Keratinocyte (primary cell): Measurements from ENCODE around the gene PRKAG3. TPM values are rescaled to one million over a fixed set of nuclear protein-coding genes. Genes with fewer than 3 reads are reported as not detected.
A peak's percentile ranks its signal among the peaks of the same experiment; 100 is the strongest.

Experiments used
- DNase-seq: peaks from one replicate; pipeline ENCODE4 v3.0.0-alpha.2; 2011; ENCODE audit warnings: low read depth, missing footprints, low spot score
- FAIRE-seq: peaks from 2 replicates; lab custom pipeline; 2011; peaks lifted over from hg19 to GRCh38; lab: Jason Lieb, UNC
- H2AFZ ChIP-seq: 2 replicates; pipeline ENCODE4 v1.6.0; 2012; ENCODE audit warnings: low read length, control low read depth, inconsistent platforms; ENCODE audit not compliant: control insufficient read depth
- H3K27ac ChIP-seq: 2 replicates; pipeline ENCODE4 v1.5.1; 2011; ENCODE audit warnings: low read length; ENCODE audit not compliant: control insufficient read depth, insufficient read depth
- H3K27me3 ChIP-seq: 3 replicates; pipeline ENCODE4 v1.6.0; 2011; ENCODE audit warnings: low read length; ENCODE audit not compliant: control insufficient read depth, insufficient read depth; ENCODE audit errors: extremely low read depth
- H3K36me3 ChIP-seq, 2 experiments: 2 replicates in 1 of 2; 3 replicates in 1 of 2; pipeline ENCODE4 v1.5.1; 2011; ENCODE audit warnings: low read length in 2 of 2, mild to moderate bottlenecking in 1 of 2; ENCODE audit not compliant: control insufficient read depth in 2 of 2, insufficient read depth in 2 of 2; ENCODE audit errors: extremely low read depth in 1 of 2
- H3K4me1 ChIP-seq: 3 replicates; pipeline ENCODE4 v1.5.1; 2011; ENCODE audit warnings: low read length; ENCODE audit not compliant: control insufficient read depth, insufficient read depth; ENCODE audit errors: extremely low read depth
- H3K4me2 ChIP-seq: 3 replicates; pipeline ENCODE4 v1.6.0; 2011; ENCODE audit warnings: low read depth, low read length; ENCODE audit not compliant: control insufficient read depth, insufficient read depth; ENCODE audit errors: extremely low read depth
- H3K4me3 ChIP-seq, 3 experiments: fragments of 200-600 bp in 1 of 3; sonication (generic) in 1 of 3; 2 replicates in 2 of 3; 3 replicates in 1 of 3; pipeline ENCODE4 v1.5.1; 2011 to 2016; ENCODE audit warnings: low read length in 3 of 3, mild to moderate bottlenecking in 3 of 3, control low read depth in 2 of 3, inconsistent platforms in 1 of 3, low read depth in 1 of 3, mixed read lengths in 1 of 3, mixed run types in 1 of 3, moderate library complexity in 1 of 3; ENCODE audit not compliant: control insufficient read depth in 2 of 3, insufficient read depth in 2 of 3; ENCODE audit errors: extremely low read depth in 1 of 3
- H3K79me2 ChIP-seq: 2 replicates; pipeline ENCODE4 v1.6.0; 2012; ENCODE audit warnings: low read length; ENCODE audit not compliant: control insufficient read depth, insufficient read depth
- H3K9ac ChIP-seq: 3 replicates; pipeline ENCODE4 v1.6.0; 2011; ENCODE audit warnings: low read length; ENCODE audit not compliant: control insufficient read depth, insufficient read depth; ENCODE audit errors: extremely low read depth
- H3K9me1 ChIP-seq: 3 replicates; pipeline ENCODE4 v1.6.0; 2011; ENCODE audit warnings: low read length; ENCODE audit not compliant: control insufficient read depth, insufficient read depth; ENCODE audit errors: extremely low read depth
- H3K9me3 ChIP-seq: 2 replicates; pipeline ENCODE4 v1.5.1; 2012; ENCODE audit warnings: low read depth, low read length; ENCODE audit not compliant: control insufficient read depth
- H4K20me1 ChIP-seq: 3 replicates; pipeline ENCODE4 v1.6.0; 2011; ENCODE audit warnings: low read length; ENCODE audit not compliant: control insufficient read depth, insufficient read depth; ENCODE audit errors: extremely low read depth
- CTCF ChIP-seq, 3 experiments: IDR thresholded peaks in 1 of 3; conservative IDR thresholded peaks in 1 of 3; optimal IDR thresholded peaks in 1 of 3; 2 replicates in 2 of 3; 3 replicates in 1 of 3; pipeline versions ENCODE3 to v1.5.1; 2011; ENCODE audit warnings: low read length in 3 of 3, mild to moderate bottlenecking in 3 of 3, moderate library complexity in 2 of 3, control low read depth in 1 of 3, inconsistent platforms in 1 of 3; ENCODE audit not compliant: insufficient read depth in 2 of 3; ENCODE audit errors: extremely low read depth in 1 of 3
- EZH2 ChIP-seq: IDR thresholded peaks from one replicate; pipeline ENCODE4 v1.6.1; 2012; ENCODE audit warnings: inconsistent platforms, mild to moderate bottlenecking, low read length, moderate library complexity
- dilution Hi-C: fragments of 300-500 bp; cut with MboI; formaldehyde crosslinking; loops from one replicate; pipeline ENCODE4 v1.7.0; 2020; ENCODE audit warnings: low sequenced_read_pairs; ENCODE audit not compliant: extremely low pct_ligation_motif_present
- polyA minus RNA-seq, 3 experiments: library from RNA; depleted of rRNA, polyadenylated mRNA; stranded (reverse); fragments of >200 nt; gene quantifications; 1 replicate in 1 of 3; 2 replicates in 1 of 3; 3 replicates in 1 of 3; pipeline ENCODE4 v1.2.3, GENCODE V29; 2011
- polyA plus RNA-seq, 5 experiments: library from polyadenylated mRNA; depleted of rRNA in 3 of 5; stranded (reverse) in 3 of 5; stranded (forward) in 1 of 5; unstranded in 1 of 5; fragments of >200 nt; gene quantifications; 1 replicate in 1 of 5; 2 replicates in 3 of 5; 3 replicates in 1 of 5; pipeline versions ENCODE4 v1.2.1 to v1.2.3, GENCODE V29; 2011 to 2012; ENCODE audit warnings: missing spikeins in 2 of 5, low read depth in 1 of 5, low replicate concordance in 1 of 5

PRKAG3 gene
- not detected in 3 replicates for polyA plus RNA-seq
- not detected for polyA plus RNA-seq (2011; ENCODE audit: low read depth)
- polyA plus RNA-seq (2011; cell fraction: cytosol; rRNA removed), result not detected in 2 replicates
- polyA plus RNA-seq (2011; cell fraction: nucleus; rRNA removed), result not detected in 2 replicates
- not detected in 2 replicates for polyA plus RNA-seq (2012; ENCODE audit: low replicate concordance)
- not detected in 3 replicates for polyA minus RNA-seq
- polyA minus RNA-seq (2011; cell fraction: cytosol; rRNA and poly(A)+ RNA removed), result not detected
- not detected in 2 replicates for polyA minus RNA-seq (2011; cell fraction: nucleus; rRNA and poly(A)+ RNA removed)

GRCh38 chr2:218831378-218831990 is at the start of gene PRKAG3:
PRKAG3 (minus strand) TSS chr2:218831803.
- Histone ChIP-seq H3K9ac (no peak within 1 kb of the TSS), H3K79me2 (no peaks in the 10 kb centered on the region), H3K4me1 (peaks cover 4% of the 10 kb centered on the region), H2AFZ (no peak within 1 kb of the TSS), H3K27ac (no peak within 1 kb of the TSS), H3K27me3 (peaks cover 30% of the 10 kb centered on the region), H4K20me1 (no peaks in the 10 kb centered on the region), H3K36me3 (no peaks in the 10 kb centered on the region), H3K4me3 (no peak within 1 kb of the TSS), H3K4me2 (no peak within 1 kb of the TSS), H3K9me1 (no peaks in the 10 kb centered on the region), H3K9me3 (no peaks in the 10 kb centered on the region)
- no peak for FAIRE-seq
- dilution Hi-C loops, result no loop called here
- DNase-seq, result no peak
- TF ChIP-seq CTCF (optimal IDR thresholded peaks at IDR 0.05 in 1 of 3, IDR thresholded peaks at IDR 0.05 in 1 of 3, conservative IDR thresholded peaks at IDR 0.05 in 1 of 3; ENCODE audit: extremely low read depth in 1 of 3, insufficient read depth in 2 of 3, low read length in 3 of 3) (no peak), EZH2 (no peak)

- Histone ChIP-seq H3K9me1 (peaks cover 2% of the 10 kb centered on the region), H3K36me3 (no peaks in the 10 kb centered on the region), H3K79me2 (no peaks in the 10 kb centered on the region), H2AFZ (no peak overlapping the region), H3K4me2 (peak overlapping the region; percentile 71), H4K20me1 (no peaks in the 10 kb centered on the region), H3K4me1 (peaks cover 50% of the 10 kb centered on the region), H3K9ac (peak overlapping the region; percentile 7), H3K9me3 (no peaks in the 10 kb centered on the region), H3K27ac (no peak overlapping the region), H3K27me3 (peaks cover 6% of the 10 kb centered on the region), H3K4me3 (peak overlapping the region in 2 of 3 experiments; percentile 11 to 36)
- no peak for FAIRE-seq
- TF ChIP-seq EZH2, result no peak
- no peak for DNase-seq
- dilution Hi-C loops, result no loop called here
Observed at GRCh38 chr2:218880859-218881594, 49.4 kb upstream of the PRKAG3 start.
